Measurements from ENCODE around the gene NDUFS5. TPM values are rescaled to one million over a fixed set of nuclear protein-coding genes. Genes with fewer than 3 reads are reported as not detected.

NDUFS5 gene
- total RNA-seq, 2 donors from 2014 or later = 295 to 349 TPM

DNA sequence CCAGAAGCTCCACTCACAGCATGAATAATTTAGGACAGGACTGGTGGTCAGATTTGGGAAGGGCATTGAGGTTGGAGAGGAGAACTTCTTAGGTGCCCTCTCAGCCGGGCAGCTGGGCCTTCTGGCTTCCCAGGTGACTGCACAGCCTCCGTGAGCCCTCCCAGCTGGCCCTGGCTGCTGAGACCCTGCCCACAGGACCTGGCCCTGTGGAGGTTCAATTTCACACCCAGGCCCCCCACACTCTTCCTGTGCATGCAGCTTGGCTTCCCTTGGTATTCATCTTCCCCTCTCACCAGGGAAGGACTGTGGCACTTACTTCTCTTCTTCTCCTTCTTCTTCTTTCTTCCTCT lies 50.6 kb downstream of the NDUFS5 start:
- Histone ChIP-seq H3K27me3 (ENCODE audit: control insufficient read depth, insufficient read depth, low read length, poor library complexity, severe bottlenecking) (peaks cover 26% of the 10 kb centered on the region), H3K9me3 (ENCODE audit: control insufficient read depth, low read length) (peaks cover 6% of the 10 kb centered on the region), H3K27ac (ENCODE audit: low read depth, low read length) (no peak overlapping the region), H3K4me3 (ENCODE audit: low read length) (no peak overlapping the region), H3K9ac (ENCODE audit: extremely low read depth, low read length, poor library complexity, severe bottlenecking) (no peak overlapping the region), H3K36me3 (ENCODE audit: control insufficient read depth, insufficient read depth, low read length) (no peaks in the 10 kb centered on the region), H3K4me1 (ENCODE audit: control insufficient read depth, insufficient read depth, low read length) (no peaks in the 10 kb centered on the region)
- no peaks in the 10 kb centered on the region for H3K36me3 Mint-ChIP-seq (ENCODE audit: low read depth)
- H3K4me3 Mint-ChIP-seq = no peak overlapping the region
- DNase-seq = no peak
- peaks cover 31% of the 10 kb centered on the region for H3K27me3 Mint-ChIP-seq (ENCODE audit: insufficient read depth)
- TF ChIP-seq, protein P1, sequence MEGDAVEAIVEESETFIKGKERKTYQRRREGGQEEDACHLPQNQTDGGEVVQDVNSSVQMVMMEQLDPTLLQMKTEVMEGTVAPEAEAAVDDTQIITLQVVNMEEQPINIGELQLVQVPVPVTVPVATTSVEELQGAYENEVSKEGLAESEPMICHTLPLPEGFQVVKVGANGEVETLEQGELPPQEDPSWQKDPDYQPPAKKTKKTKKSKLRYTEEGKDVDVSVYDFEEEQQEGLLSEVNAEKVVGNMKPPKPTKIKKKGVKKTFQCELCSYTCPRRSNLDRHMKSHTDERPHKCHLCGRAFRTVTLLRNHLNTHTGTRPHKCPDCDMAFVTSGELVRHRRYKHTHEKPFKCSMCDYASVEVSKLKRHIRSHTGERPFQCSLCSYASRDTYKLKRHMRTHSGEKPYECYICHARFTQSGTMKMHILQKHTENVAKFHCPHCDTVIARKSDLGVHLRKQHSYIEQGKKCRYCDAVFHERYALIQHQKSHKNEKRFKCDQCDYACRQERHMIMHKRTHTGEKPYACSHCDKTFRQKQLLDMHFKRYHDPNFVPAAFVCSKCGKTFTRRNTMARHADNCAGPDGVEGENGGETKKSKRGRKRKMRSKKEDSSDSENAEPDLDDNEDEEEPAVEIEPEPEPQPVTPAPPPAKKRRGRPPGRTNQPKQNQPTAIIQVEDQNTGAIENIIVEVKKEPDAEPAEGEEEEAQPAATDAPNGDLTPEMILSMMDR (conservative IDR thresholded peaks at IDR 0.05) = no peak
- no peak overlapping the region for H3K27ac Mint-ChIP-seq
- 88 to 95% methylated on average over 1 to 2 of the region's 2 CpGs for WGBS, 2 experiments (ENCODE audit: insufficient coverage in 1 of 2, insufficient read length in 1 of 2)
- H3K4me1 Mint-ChIP-seq = peaks cover 2% of the 10 kb centered on the region
- peaks cover 17% of the 10 kb centered on the region for H3K9me3 Mint-ChIP-seq

DNA sequence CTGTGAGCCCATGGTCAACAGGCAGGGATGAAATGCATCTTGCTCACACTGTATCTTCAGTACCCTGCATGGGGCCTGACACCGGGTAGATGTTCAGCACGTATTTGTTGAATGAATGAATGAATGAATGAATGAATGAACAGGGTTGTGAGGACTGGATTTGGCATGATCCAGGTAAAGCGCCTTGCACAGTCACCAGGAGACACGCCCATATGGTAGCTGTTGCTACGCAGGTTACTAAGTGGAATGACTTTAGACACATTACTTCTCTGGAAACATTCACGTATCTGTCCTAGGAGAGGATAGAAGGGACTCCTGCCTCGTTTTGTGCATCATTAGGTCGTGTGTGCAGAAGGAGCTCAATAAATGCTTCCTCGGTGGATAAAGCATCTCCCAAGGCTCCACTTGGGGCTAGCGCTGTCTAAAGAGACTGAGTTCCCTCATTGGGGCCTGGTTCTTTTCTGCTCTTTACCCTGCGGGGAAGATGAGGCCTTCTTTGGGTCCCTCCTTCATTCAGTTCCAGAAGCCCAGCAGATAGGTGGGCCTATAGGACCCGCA lies 54.2 kb downstream of the NDUFS5 start:
- Histone ChIP-seq H3K4me3 (ENCODE audit: low read length) (no peak overlapping the region), H3K9me3 (ENCODE audit: control insufficient read depth, low read length) (no peaks in the 10 kb centered on the region), H3K27me3 (ENCODE audit: control insufficient read depth, insufficient read depth, low read length, poor library complexity, severe bottlenecking) (peaks cover 62% of the 10 kb centered on the region), H3K36me3 (ENCODE audit: control insufficient read depth, insufficient read depth, low read length) (no peaks in the 10 kb centered on the region), H3K9ac (ENCODE audit: extremely low read depth, low read length, poor library complexity, severe bottlenecking) (no peak overlapping the region), H3K27ac (ENCODE audit: low read depth, low read length) (no peak overlapping the region), H3K4me1 (ENCODE audit: control insufficient read depth, insufficient read depth, low read length) (no peaks in the 10 kb centered on the region)
- no peak for DNase-seq
- Mint-ChIP-seq H3K9me3 (no peaks in the 10 kb centered on the region), H3K27ac (no peak overlapping the region), H3K27me3 (ENCODE audit: insufficient read depth) (peaks cover 65% of the 10 kb centered on the region), H3K36me3 (ENCODE audit: low read depth) (no peaks in the 10 kb centered on the region), H3K4me1 (peaks cover 5% of the 10 kb centered on the region), H3K4me3 (peak overlapping the region; percentile 67)
- WGBS, 2 experiments (ENCODE audit: insufficient coverage in 1 of 2, insufficient read length in 1 of 2) = 76 to 93% methylated on average over 9 to 12 of the region's 12 CpGs
- TF ChIP-seq, protein P1 (conservative IDR thresholded peaks at IDR 0.05) = no peak

DNA sequence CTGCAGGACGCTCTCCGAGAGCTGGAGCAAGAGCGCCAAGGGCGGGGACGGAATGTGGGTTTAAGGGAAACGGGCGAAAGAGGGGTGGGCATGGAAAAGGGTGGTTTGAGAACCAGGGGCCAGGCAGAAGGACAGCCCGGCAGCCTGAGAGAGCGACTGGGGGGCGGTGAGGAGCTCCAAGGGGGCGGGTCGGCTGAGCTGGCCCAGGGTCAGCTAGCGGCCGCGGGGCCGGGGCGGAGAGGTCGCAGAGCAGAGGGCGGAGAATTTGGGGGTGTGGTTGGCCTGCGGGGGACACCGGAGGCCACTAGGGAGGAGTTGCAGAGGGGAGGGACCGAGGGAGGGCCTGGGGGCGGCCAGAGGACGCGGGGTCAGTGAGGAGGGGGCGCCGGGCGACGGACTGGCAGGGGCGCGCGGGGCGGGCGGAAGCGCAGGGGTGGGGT lies 54.7 kb downstream of the NDUFS5 start:
- no peak overlapping the region for H3K9ac ChIP-seq (ENCODE audit: extremely low read depth, low read length, poor library complexity, severe bottlenecking)
- Mint-ChIP-seq H3K4me3 (peak overlapping the region; percentile 67), H3K4me1 (peaks cover 5% of the 10 kb centered on the region), H3K9me3 (no peaks in the 10 kb centered on the region), H3K27ac (no peak overlapping the region), H3K27me3 (ENCODE audit: insufficient read depth) (peaks cover 68% of the 10 kb centered on the region), H3K36me3 (ENCODE audit: low read depth) (no peaks in the 10 kb centered on the region)
- 0 to 17% methylated on average over 1 to 22 of the region's 35 CpGs for WGBS, 2 experiments (ENCODE audit: insufficient coverage in 1 of 2, insufficient read length in 1 of 2)
- H3K27ac ChIP-seq (ENCODE audit: low read depth, low read length) = no peak overlapping the region
- no peaks in the 10 kb centered on the region for H3K36me3 ChIP-seq (ENCODE audit: control insufficient read depth, insufficient read depth, low read length)
- no peak overlapping the region for H3K4me3 ChIP-seq (ENCODE audit: low read length)
- peaks cover 66% of the 10 kb centered on the region for H3K27me3 ChIP-seq (ENCODE audit: control insufficient read depth, insufficient read depth, low read length, poor library complexity, severe bottlenecking)
- TF ChIP-seq, protein P1 (conservative IDR thresholded peaks at IDR 0.05) = no peak
- no peaks in the 10 kb centered on the region for H3K9me3 ChIP-seq (ENCODE audit: control insufficient read depth, low read length)
- peak; percentile 90 for DNase-seq
- H3K4me1 ChIP-seq (ENCODE audit: control insufficient read depth, insufficient read depth, low read length) = no peaks in the 10 kb centered on the region

All from endodermal cell (in vitro differentiated cells).